Measurements from ENCODE around the gene KCTD5.
"Not testable (repeated sequence)": the region's sequence is repeated elsewhere in the genome, so short reads cannot be mapped to it uniquely, and the experiment has no call there.

KCTD5 gene, protein sequence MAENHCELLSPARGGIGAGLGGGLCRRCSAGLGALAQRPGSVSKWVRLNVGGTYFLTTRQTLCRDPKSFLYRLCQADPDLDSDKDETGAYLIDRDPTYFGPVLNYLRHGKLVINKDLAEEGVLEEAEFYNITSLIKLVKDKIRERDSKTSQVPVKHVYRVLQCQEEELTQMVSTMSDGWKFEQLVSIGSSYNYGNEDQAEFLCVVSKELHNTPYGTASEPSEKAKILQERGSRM

DNA sequence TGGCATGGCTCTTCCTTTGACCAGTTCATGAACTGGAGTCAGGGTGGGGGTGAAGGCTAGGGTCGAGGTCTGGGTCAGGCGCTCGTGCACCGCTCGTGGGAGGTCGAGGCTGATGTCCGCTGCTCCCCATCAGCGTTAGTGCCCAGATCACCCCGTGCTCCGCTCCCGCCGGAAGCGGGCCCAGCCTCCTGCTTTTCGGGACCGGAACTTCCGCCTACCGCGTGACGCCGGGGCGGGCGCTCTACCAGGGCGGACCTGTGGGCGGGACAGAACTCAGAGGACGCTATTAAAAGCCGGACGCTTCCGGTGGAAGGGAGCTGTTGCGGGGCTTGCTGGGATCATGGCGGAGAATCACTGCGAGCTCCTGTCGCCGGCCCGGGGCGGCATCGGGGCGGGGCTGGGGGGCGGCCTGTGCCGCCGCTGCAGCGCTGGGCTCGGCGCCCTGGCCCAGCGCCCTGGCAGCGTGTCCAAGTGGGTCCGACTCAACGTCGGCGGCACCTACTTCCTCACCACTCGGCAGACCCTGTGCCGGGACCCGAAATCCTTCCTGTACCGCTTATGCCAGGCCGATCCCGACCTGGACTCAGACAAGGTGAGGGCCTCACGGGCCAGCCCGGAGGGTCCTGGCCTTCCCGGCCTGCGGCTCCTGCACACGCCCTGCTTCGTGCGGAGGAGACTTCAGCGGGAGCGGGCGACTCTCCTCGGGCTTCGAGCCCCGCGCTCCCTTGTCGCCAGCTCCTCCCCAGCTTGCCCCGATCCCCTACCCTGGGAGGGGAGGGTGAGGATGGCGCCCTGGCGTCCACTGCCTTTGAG lies at the start of gene KCTD5:
Gene KCTD5 (plus strand): TSS at position 315 of the 813 bp plus-strand sequence. CDS start 26 bp downstream, at position 341.
- DNase-seq = peak; percentile 98

DNA sequence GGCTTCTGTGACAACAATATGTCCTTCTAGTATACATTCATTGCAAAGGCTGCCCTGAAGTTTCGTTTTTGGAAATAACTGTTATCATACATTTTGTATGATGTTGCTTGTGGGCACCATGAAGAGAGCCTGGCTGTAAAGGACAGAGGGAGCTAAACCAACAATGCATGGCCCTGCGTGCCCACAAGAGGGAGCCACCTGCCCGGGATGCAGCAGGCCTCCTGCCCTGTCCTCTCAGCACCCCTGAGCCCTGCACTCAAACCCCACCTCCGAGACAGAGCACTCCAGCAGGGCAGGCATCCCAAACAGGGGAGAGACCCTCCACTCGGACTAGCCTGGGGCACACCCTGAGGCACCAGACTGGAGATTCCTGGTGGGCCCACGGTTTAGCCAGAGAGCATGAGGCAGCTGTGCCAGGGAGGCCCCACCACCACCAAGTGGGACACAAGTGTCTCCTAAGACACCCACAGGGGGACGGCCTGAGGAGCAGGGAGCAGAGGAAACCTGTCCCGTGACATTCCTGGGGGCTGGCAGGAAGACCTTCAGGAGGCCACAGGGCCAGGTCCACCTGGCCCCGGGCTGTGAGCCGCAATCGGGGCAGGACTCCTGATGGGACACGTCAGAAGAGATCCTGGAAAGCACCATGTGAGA lies 43.1 kb upstream of the KCTD5 start:
- peak; percentile 61 to 66 for DNase-seq

DNA sequence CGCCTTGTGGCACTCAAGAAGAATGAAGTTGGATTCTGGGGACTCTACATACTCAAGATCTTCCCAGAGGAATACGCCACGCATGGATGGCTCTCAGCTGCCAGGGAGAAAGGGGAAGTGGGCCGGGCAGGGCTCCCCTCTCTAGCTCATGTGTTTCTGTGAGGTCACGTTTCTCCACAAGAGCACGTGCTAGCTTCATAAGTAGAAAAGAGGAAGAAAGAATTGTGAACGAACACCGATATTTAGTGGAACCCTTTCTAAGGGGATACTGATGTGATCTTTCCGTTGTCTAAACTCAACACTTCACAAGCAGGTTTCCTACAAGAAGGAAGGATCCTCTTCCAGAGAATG lies 42.6 kb upstream of the KCTD5 start:
- not testable (repeated sequence) for DNase-seq

DNA sequence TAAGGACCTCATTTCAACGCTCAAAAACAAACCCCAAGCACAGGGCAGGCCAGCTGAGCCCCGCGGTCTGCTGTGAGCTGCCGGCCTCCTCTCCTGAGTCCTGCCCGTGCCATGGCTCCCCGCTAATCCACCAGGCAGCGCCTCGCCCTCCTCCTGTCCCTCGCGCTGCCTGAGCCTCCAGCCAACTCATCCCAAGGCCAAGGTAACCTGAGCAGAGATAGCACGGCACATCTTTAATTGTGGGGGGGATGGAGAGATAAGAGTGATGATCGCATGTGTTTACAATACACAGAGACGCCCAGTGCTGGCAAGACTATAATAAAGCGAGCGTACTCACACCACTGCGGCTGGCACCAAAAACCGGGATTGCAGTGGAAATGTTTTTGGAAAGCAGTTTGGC lies 39.8 kb upstream of the KCTD5 start:
- not testable (repeated sequence) for DNase-seq

DNA sequence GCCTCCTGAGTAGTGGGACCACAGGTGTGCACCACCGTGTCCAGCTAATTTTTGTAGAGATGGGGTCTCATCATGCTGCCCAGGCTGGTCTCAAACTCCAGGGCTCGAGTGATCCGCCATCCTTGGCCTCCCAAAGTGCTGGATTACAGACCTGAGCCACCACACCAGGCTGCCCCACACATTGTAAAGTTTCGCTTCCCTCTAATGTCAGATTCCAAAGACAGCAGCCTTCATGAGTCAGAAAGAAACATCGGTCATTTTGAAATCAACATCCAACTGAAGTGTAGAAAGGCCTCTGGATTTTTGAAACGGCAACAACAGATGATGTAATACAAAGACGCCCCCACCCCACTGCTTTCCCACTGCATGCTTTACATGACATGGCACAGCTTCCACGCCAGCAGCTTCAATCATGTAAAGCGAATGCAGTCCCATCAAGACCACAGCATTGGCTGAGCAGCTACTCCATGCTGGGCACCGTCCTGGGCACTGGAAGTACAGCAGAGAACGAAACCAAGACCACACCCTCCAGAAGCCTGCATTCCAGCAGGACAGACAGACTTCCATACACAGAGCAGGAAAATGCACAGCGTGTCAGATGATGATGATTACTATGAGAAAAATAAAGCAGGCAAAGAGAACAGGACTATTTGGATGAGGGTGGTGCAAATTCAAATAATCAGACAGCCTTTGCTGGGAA lies 37.4 kb upstream of the KCTD5 start:
- DNase-seq = not testable (repeated sequence)

- DNase-seq = not testable (repeated sequence)
These were observed 31.0 kb upstream of the KCTD5 start for GRCh38 chr16:2651268-2651871.

- not testable (repeated sequence) for DNase-seq
These were observed 28.4 kb upstream of the KCTD5 start for GRCh38 chr16:2653915-2654314.

- not testable (repeated sequence) for DNase-seq
These were observed 27.4 kb upstream of the KCTD5 start for GRCh38 chr16:2654949-2655348.

- no peak for DNase-seq
These were observed 25.3 kb upstream of the KCTD5 start for GRCh38 chr16:2656985-2657384.

DNA sequence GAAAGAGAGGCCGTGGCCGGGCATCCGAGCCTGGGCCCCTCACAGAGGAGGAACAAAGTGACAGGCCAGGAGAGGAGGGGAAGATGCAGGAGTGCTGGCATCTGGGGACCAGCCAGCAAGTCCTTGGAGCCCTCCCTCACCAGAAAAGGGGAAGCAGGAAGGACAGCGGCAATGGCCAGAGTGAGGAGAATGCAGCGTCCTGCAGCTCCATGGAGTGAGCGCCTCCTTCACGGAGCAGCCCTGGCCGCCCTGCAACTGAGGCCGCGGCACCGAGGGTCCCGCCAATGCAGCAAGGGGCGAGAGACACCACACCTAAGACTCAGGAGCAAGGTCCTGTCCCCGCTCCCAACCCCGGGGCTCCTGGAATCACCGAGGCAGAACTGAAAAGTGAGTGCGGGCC lies 24.5 kb upstream of the KCTD5 start:
- not testable (repeated sequence) for DNase-seq

DNA sequence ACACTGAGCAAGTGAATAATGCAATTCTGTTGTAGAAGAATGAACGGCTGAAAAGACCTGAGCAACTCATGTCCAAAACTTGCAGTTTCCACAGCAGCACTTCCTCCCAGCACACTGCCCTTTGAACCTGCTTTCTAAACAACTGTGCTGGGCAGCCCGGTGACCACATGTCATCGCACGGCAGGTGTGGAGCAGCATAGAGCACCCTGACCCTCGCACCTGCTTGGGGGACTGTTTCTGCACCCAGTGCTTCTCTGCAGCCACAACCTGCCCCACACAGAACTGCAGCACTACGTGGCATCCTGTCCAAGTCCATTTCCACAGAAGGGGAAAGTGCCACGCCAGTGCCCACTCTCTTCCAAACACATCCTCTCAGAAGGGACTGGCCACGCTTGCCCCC lies 22.8 kb upstream of the KCTD5 start:
- DNase-seq = not testable (repeated sequence)

- not testable (repeated sequence) for DNase-seq
These were observed 22.2 kb upstream of the KCTD5 start for GRCh38 chr16:2660014-2660662.

DNA sequence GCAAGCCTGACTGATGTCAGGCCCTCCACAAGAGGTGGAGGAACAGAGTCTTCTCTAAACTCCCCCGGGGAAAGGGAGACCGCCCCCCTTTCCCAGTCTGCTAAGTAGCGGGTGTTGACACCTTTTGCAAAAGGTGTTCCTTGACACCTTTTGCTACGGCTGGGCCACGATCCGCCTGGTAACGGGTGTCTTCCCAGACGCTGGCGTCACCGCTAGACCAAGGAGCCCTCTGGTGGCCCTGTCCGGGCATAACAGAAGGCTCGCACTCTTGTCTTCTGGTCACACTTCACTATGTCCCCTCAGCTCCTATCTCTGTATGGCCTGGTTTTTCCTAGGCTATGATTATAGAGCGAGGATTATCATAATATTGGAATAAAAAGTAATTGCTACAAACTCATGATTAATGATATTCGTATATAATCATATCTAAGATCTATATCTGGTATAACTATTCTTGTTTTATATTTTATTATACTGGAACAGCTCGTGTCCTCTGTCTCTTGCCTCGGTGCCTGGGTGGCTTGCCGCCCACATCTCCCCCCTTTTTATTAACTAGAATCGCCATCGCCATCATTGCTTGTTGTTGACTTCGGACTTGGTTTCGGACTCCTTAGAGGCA lies 21.5 kb upstream of the KCTD5 start:
- peak; percentile 36 to 51 for DNase-seq

GRCh38 chr16:2663553-2664546 lies 18.5 kb upstream of the KCTD5 start:
- DNase-seq = peak; percentile 40 to 69

DNA sequence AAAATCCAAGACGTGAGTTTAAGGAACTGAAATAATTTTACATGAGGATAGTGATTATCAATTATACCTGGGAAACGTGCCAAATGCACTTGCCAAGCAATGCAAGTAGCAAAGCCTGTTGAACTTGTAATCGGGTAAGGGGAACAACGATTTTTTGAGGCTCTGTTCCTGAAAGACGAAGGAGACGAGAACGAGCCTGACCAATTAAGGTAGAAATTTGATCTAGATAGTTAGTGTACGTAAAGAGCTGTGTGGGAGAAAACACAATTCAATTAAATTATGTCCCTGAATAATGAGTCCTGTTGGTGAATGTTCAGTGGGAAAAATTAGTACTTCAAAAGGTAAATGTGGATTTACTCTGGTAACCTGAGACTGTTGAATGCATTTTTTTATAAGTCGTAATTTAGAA lies 17.7 kb upstream of the KCTD5 start:
- no peak for DNase-seq

DNA sequence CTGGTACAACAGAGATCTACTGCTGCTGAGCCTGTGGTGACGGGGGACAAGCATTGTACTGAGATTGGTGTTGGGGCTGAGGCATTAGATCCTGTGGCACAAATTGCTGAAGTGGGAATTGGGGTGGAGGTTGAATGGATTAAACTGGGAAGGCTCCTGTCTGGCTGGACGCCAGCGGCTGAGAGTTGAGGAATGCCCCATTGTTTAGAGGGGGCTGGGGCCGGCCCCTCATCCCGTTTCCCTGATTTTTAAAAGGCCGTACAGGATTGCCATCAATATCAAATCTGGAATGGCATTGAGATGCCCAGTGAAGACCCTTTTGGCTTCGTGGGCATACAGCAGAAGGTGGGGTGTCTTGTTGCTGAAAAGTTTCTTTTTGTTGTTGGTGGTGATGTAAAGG lies 15.7 kb upstream of the KCTD5 start:
- DNase-seq = not testable (repeated sequence)

GRCh38 chr16:2669587-2669986 lies 12.7 kb upstream of the KCTD5 start:
- not testable (repeated sequence) for DNase-seq

- peak; percentile 73 to 75 for DNase-seq
These were observed 12.3 kb upstream of the KCTD5 start for GRCh38 chr16:2670017-2670416.

DNA sequence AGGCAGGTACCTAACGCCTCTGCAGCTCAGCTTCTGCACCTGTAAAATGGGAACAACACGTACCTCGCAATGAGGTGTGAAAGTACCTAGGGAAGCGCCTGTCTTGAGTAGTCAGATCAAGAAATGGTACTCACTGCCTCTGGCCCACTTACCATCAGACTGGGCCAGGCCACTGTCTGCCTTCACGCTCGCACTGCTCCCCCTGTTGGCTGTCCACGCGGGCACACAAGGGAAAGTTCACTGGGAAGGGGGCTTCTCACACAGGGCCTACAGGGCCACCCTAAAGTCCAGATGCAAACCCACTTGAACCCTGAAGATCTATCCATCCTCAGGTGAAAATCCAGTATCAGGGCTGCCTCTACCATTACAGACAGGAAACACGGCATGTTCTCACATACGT lies 11.1 kb upstream of the KCTD5 start:
- DNase-seq = peak in 1 of 2 donors; percentile 34

GRCh38 chr16:2671741-2672140 lies 10.6 kb upstream of the KCTD5 start:
- DNase-seq = no peak

Data from stimulated activated CD4-positive, alpha-beta T cell treated with anti-CD3 and anti-CD28 coated beads, Interleukin-2, amount 100 ng/mL, for 24 hours (primary cell).